Heart left ventricle (tissue), 16 donors: ENCODE measurements around the gene LRRC71. TPM values are rescaled to one million over a fixed set of nuclear protein-coding genes. Genes with fewer than 3 reads are reported as not detected.

ENCODE experiments used
- ATAC-seq, 4 donors: fragments of 200-7000 bp; cut with Tn5 transposase; one replicate each; pipeline ENCODE4 v1.9.1; 2020 to 2022; ENCODE audit warnings: moderate library complexity in 4 of 4, mild to moderate bottlenecking in 3 of 4, moderate number of reproducible peaks in 1 of 4
- DNase-seq, 5 donors: peaks; one replicate each; pipeline ENCODE4 v3.0.0-alpha.2; 2020
- H3K27ac ChIP-seq, 12 donors: fragments of 200-600 bp; sonication (generic) in 4 of 12; one replicate each; pipeline versions ENCODE4 v1.5.0 to v1.8.0; 2016 to 2022; ENCODE audit warnings: mild to moderate bottlenecking in 2 of 12
- H3K27me3 ChIP-seq, 9 donors: fragments of 200-600 bp; sonication (generic) in 2 of 9; one replicate each; pipeline versions ENCODE4 v1.5.1 to v1.8.0; 2016 to 2022; ENCODE audit warnings: mild to moderate bottlenecking in 3 of 9
- H3K36me3 ChIP-seq, 9 donors: fragments of 200-600 bp; sonication (generic) in 2 of 9; one replicate each; pipeline versions ENCODE4 v1.5.0 to v1.8.0; 2018 to 2022; ENCODE audit warnings: mild to moderate bottlenecking in 2 of 9
- H3K4me1 ChIP-seq, 12 donors: fragments of 200-600 bp; sonication (generic) in 4 of 12; one replicate each; pipeline versions ENCODE4 v1.5.0 to v1.8.0; 2016 to 2022; ENCODE audit warnings: mild to moderate bottlenecking in 3 of 12
- H3K4me3 ChIP-seq, 12 donors: fragments of 200-600 bp; sonication (generic) in 4 of 12; one replicate each; pipeline versions ENCODE4 v1.5.0 to v1.8.0; 2017 to 2022; ENCODE audit warnings: mild to moderate bottlenecking in 9 of 12, moderate library complexity in 4 of 12
- H3K9me3 ChIP-seq, 12 donors: fragments of 200-600 bp; sonication (generic) in 4 of 12; one replicate each; pipeline versions ENCODE4 v1.5.0 to v1.8.0; 2016 to 2022; ENCODE audit warnings: mild to moderate bottlenecking in 1 of 12
- POLR2A ChIP-seq, 2 donors: fragments of 450-650 bp; IDR thresholded peaks; one replicate each; pipeline ENCODE4 v1.6.1; 2017; ENCODE audit warnings: antibody characterized with exemption in 2 of 2, mild to moderate bottlenecking in 2 of 2, moderate library complexity in 2 of 2
- WGBS, 4 donors: extraction: QIAGEN DNeasy Blood & Tissue Kit in 2 of 4; methylation state at CpG; one replicate each; pipeline versions ENCODE4 v1.1.5 to v1.1.7; 2013 to 2018; 5-methylcytosine and 5-hydroxymethylcytosine counted together
- intact Hi-C, 10 donors: fragments of 100-400 bp; cut with DNase I; formaldehyde crosslinking; loops; one replicate each; pipeline versions ENCODE4 v1.11.1 to v1.14.2; 2022
- polyA plus RNA-seq, 2 donors: library from polyadenylated mRNA; stranded (reverse); fragments of 200-250 nt; gene quantifications; one replicate each; pipeline ENCODE4 v1.2.3, GENCODE V29; 2013
- total RNA-seq, 9 donors: library from RNA; depleted of rRNA in 2 of 9; stranded (reverse); fragments of >200 nt in 2 of 9; fragmentation: NEBNext Ultra II Directional in 3 of 9; extraction: Animal tissue kit (Norgen Biotek cat#: 25700) in 3 of 9; gene quantifications; one replicate each; pipeline versions ENCODE4 v1.1.0 to v1.2.4, GENCODE V29; 2016 to 2023
- TF ChIP-seq, protein P1 (sequence below), 12 donors: fragments of 200-600 bp; sonication (generic) in 4 of 12; IDR thresholded peaks; one replicate each; pipeline versions ENCODE4 v1.5.0 to v1.8.0; 2018 to 2022; ENCODE audit warnings: antibody characterized with exemption in 12 of 12, mild to moderate bottlenecking in 5 of 12
- donor health status: ischemic (EF 13 %, LVEDD 7.1; RV severe dilation, severe dysfunction).
- donor health status: healthy with polysubstance abuse.
- donor health status: DM: no; HTN: yes; CAD: no.
- donor health status: DM: no; HTN: no; CAD: no.
- donor health status: ischemic (EF 25% LVEDD 6.9; RV normal size, moderate dysfunction).
- donor health status: ischemic (EF 25% LVEDD 5.7; RV mildly dilated, moderate dysfunction).
- donor health status: healthy.
- donor health status: DM: yes; HTN: yes; CAD: no.
- donor health status: ischemic (EF 35%, LVEDD 5.7; RV mildly dilated, moderate dysfunction).
- donor health status: nonischemic (EF 11% LVEDD 7.7; RV severe dilation, severe dysfunction).
- donor health status: DM: yes; HTN: yes; CAD: no.
- donor health status: PGD.
- donor health status: ischemic (EF 29% LVEDD 5.4; RV normal size, mild dysfunction).
- donor health status: nonischemic (EF 23%, LVEDD 6.1; RV moderate dilation, normal function).

LRRC71 gene
- total and polyA plus RNA-seq, 11 donors = 0.06 to 0.42 (median 0.27) TPM; not detected in 8

DNA sequence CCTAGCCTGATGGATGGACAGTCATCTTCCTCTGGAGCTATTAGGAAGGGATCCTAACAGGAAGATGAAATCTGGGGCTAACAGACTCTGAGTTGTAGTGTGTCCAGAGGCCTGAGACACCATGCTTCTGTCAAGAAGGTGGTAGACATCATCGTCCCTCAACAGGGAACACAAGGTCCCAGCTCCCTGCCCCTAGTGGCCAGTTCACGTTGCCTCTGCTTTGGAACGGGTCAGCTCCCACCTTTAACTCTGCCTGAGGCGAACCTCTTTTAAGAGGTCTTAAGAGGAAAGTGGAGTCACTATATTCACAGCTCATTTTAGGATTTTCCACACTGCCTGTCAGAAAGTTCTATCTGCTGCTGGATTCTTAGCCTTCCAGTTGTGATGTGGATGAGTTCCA lies 28.3 kb downstream of the LRRC71 start:
- Histone ChIP-seq H3K36me3 (peaks cover 0 to 100% (median 96%) of the 10 kb centered on the region in 9 donors), H3K27me3 (no peaks in the 10 kb centered on the region), H3K9me3 (no peaks in the 10 kb centered on the region), H3K27ac (no peak overlapping the region), H3K4me1 (no peaks in the 10 kb centered on the region), H3K4me3 (no peak overlapping the region)
- WGBS, 4 donors = 67 to 79% (median 77%) methylated on average over 4 of the region's 4 CpGs
- DNase-seq (peak in 1 of 5 donors; percentile 11), ATAC-seq (no peak)
- intact Hi-C loops = no loop called here
- no peak for TF ChIP-seq POLR2A (IDR thresholded peaks at IDR 0.05)
- TF ChIP-seq, protein P1, sequence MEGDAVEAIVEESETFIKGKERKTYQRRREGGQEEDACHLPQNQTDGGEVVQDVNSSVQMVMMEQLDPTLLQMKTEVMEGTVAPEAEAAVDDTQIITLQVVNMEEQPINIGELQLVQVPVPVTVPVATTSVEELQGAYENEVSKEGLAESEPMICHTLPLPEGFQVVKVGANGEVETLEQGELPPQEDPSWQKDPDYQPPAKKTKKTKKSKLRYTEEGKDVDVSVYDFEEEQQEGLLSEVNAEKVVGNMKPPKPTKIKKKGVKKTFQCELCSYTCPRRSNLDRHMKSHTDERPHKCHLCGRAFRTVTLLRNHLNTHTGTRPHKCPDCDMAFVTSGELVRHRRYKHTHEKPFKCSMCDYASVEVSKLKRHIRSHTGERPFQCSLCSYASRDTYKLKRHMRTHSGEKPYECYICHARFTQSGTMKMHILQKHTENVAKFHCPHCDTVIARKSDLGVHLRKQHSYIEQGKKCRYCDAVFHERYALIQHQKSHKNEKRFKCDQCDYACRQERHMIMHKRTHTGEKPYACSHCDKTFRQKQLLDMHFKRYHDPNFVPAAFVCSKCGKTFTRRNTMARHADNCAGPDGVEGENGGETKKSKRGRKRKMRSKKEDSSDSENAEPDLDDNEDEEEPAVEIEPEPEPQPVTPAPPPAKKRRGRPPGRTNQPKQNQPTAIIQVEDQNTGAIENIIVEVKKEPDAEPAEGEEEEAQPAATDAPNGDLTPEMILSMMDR (IDR thresholded peaks at IDR 0.05) = peak in 2 of 12 donors; percentile 6 to 12

DNA sequence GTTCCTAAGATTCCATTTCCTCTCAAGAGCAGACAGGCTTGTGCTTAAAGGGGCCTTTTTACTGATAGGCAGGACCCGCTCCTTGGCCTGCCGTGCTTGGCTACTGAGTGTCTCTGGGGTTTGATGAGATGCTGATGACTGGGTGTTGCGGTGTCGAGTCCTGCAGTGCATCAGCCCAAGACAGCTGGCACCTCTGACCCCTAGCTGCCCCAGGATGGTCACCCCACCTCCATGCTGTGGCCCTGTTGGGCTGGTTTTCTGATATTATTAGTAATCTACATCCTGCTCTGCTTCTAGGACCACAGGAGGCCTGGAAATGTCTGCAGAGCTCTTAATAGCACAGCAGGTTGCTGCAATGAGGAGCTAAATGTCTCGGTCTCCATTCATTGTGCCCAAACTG lies 28.7 kb downstream of the LRRC71 start:
- Histone ChIP-seq H3K36me3 (peaks cover 0 to 100% (median 96%) of the 10 kb centered on the region in 9 donors), H3K9me3 (no peaks in the 10 kb centered on the region), H3K4me3 (no peak overlapping the region), H3K27me3 (no peaks in the 10 kb centered on the region), H3K4me1 (no peaks in the 10 kb centered on the region), H3K27ac (no peak overlapping the region)
- whole genome bisulfite sequencing, 4 donors = 85 to 100% (median 89%) methylated on average over 1 to 5 of the region's 5 CpGs
- DNase-seq (peak in 1 of 5 donors; percentile 11), ATAC-seq (no peak)
- TF ChIP-seq POLR2A (IDR thresholded peaks at IDR 0.05) = no peak
- TF ChIP-seq, protein P1 (IDR thresholded peaks at IDR 0.05) = no peak
- intact Hi-C loops = no loop called here

DNA sequence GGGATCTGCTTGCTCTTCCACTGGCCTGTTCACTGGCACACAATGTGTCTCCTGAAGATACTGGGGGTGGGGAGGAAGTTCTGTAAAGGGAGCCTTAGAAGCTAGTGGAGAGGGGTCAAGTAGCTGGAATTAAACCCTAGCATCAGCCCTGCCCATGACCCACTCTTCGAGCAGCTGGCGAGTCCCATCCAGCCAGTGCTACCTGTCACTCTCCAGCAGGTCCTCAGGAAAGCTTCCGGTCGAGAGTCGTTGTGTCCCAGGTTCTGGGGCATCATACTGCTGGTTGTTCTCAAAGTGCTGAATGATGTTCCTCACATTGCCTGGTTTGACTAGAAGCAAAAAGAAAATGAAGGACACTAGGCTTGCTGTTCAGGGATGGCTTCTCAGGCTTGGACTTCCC lies 30.9 kb downstream of the LRRC71 start:
- TF ChIP-seq, protein P1 (IDR thresholded peaks at IDR 0.05) = no peak
- TF ChIP-seq POLR2A (IDR thresholded peaks at IDR 0.05) = no peak
- Histone ChIP-seq H3K27ac (no peak overlapping the region), H3K4me1 (no peaks in the 10 kb centered on the region), H3K27me3 (no peaks in the 10 kb centered on the region), H3K36me3 (peaks cover 2 to 100% (median 96%) of the 10 kb centered on the region in 9 donors), H3K4me3 (no peak overlapping the region), H3K9me3 (no peaks in the 10 kb centered on the region)
- ATAC-seq (no peak), DNase-seq (peak in 1 of 5 donors; percentile 3)
- WGBS, 4 donors = 90 to 96% (median 95%) methylated on average over 5 of the region's 5 CpGs
- intact Hi-C loops = loop anchor here in 1 of 10 donors (10.0 kb wide), 1 partner anchor 123 kb away; no protein-coding TSS in a partner anchor

DNA sequence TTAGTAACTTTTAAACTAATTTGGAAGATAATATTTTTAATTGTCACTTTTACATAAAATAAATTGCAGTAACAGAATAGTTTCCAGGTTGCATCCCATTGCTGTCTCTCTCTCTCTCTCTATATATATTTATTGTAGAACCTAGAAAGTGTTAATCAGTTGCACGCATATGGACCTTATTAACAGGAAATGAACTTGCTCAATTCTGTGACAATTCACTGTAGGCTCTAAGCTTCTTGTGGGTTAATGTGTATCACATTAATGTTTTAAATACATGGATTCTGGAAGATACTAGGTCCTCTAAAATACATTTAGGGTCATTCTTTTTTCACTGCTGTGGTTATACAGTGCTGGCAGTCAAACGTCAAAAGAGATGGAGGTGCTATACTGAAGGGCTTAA lies 33.1 kb downstream of the LRRC71 start:
- intact Hi-C loops = loop anchor here in 1 of 10 donors (10.0 kb wide), 1 partner anchor 121 kb away; no protein-coding TSS in a partner anchor
- no peak for TF ChIP-seq POLR2A (IDR thresholded peaks at IDR 0.05)
- TF ChIP-seq, protein P1 (IDR thresholded peaks at IDR 0.05) = no peak
- WGBS, 4 donors = 60 to 73% (median 69%) methylated on average over 2 of the region's 2 CpGs
- ATAC-seq (no peak), DNase-seq (no peak)
- Histone ChIP-seq H3K9me3 (no peaks in the 10 kb centered on the region), H3K27ac (no peak overlapping the region), H3K27me3 (no peaks in the 10 kb centered on the region), H3K4me1 (no peaks in the 10 kb centered on the region), H3K36me3 (peaks cover 2 to 100% (median 96%) of the 10 kb centered on the region in 9 donors), H3K4me3 (no peak overlapping the region)
